ENCODE measurements around the gene RSPH9. TPM values are rescaled to one million over a fixed set of nuclear protein-coding genes. Genes with fewer than 3 reads are reported as not detected.

Gene RSPH9, protein sequence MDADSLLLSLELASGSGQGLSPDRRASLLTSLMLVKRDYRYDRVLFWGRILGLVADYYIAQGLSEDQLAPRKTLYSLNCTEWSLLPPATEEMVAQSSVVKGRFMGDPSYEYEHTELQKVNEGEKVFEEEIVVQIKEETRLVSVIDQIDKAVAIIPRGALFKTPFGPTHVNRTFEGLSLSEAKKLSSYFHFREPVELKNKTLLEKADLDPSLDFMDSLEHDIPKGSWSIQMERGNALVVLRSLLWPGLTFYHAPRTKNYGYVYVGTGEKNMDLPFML
- under 1 TPM; under 0.01 to 0.19 TPM for total RNA-seq
- under 1 TPM; 0.09 to 0.15 TPM for polyA plus RNA-seq

DNA sequence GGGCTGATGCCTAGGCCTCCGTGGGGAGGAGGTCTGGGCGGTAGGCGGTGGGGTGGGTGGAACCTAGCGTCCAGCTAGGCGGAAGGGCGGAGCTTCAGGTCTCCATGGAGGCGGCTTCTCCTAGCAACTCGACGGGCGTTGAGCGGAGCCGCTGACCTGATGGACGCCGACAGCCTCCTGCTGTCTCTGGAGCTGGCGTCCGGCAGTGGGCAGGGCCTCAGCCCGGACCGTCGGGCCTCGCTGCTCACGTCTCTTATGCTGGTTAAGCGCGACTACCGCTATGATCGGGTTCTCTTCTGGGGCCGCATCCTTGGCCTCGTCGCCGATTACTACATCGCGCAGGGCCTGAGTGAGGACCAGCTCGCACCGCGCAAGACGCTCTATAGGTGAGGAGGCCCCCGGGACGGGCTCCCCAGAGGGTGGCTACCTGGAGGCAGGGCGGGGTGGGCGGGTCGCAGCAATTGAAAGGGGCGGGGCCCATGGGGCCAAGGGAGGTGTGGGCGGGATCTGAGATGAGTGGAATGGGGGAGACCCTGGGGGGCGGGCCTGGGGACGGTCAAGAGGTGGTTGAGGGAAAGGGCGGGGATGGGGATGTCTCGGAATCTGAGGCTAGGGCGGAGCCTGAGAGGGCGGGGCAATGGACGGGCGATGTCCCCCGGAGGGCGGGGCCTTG is at the start of gene RSPH9:
Gene RSPH9 (plus strand): TSS at position 97 of the 673 bp plus-strand sequence. CDS start 63 bp downstream, at position 160.
- Histone ChIP-seq H3K27ac (ENCODE audit: low read depth in 1 of 2, low read length in 2 of 2) (peak within 1 kb of the TSS in 1 of 2 donors; percentile 47), H3K9ac (ENCODE audit: low read depth in 1 of 2, low read length in 2 of 2) (no peak within 1 kb of the TSS), H3K9me3 (ENCODE audit: control insufficient read depth in 4 of 4, low read length in 3 of 4) (no peaks in the 10 kb centered on the region), H3K4me1 (ENCODE audit: control insufficient read depth in 4 of 4, insufficient read depth in 4 of 4, low read length in 3 of 4) (peaks cover 0 to 3% (median 0%) of the 10 kb centered on the region in 4 donors), H3K27me3 (ENCODE audit: control insufficient read depth in 4 of 4, insufficient read depth in 4 of 4, low read length in 3 of 4) (no peaks in the 10 kb centered on the region), H3K4me3 (ENCODE audit: low read depth in 1 of 3, low read length in 3 of 3) (peak within 1 kb of the TSS in 1 of 3 donors; percentile 37), H3K36me3 (ENCODE audit: control insufficient read depth in 4 of 4, insufficient read depth in 3 of 4, low read depth in 1 of 4, low read length in 3 of 4) (peaks cover 5 to 19% (median 7%) of the 10 kb centered on the region in 4 donors)
- DNase-seq (ENCODE audit: low spot score) = peak; percentile 81
- TF ChIP-seq GABPA (IDR thresholded peaks at IDR 0.05 in 1 of 2, conservative IDR thresholded peaks at IDR 0.05 in 1 of 2) = no peak
- TF ChIP-seq, protein P1, sequence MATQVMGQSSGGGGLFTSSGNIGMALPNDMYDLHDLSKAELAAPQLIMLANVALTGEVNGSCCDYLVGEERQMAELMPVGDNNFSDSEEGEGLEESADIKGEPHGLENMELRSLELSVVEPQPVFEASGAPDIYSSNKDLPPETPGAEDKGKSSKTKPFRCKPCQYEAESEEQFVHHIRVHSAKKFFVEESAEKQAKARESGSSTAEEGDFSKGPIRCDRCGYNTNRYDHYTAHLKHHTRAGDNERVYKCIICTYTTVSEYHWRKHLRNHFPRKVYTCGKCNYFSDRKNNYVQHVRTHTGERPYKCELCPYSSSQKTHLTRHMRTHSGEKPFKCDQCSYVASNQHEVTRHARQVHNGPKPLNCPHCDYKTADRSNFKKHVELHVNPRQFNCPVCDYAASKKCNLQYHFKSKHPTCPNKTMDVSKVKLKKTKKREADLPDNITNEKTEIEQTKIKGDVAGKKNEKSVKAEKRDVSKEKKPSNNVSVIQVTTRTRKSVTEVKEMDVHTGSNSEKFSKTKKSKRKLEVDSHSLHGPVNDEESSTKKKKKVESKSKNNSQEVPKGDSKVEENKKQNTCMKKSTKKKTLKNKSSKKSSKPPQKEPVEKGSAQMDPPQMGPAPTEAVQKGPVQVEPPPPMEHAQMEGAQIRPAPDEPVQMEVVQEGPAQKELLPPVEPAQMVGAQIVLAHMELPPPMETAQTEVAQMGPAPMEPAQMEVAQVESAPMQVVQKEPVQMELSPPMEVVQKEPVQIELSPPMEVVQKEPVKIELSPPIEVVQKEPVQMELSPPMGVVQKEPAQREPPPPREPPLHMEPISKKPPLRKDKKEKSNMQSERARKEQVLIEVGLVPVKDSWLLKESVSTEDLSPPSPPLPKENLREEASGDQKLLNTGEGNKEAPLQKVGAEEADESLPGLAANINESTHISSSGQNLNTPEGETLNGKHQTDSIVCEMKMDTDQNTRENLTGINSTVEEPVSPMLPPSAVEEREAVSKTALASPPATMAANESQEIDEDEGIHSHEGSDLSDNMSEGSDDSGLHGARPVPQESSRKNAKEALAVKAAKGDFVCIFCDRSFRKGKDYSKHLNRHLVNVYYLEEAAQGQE (IDR thresholded peaks at IDR 0.05) = no peak
- TF ChIP-seq, protein P2, sequence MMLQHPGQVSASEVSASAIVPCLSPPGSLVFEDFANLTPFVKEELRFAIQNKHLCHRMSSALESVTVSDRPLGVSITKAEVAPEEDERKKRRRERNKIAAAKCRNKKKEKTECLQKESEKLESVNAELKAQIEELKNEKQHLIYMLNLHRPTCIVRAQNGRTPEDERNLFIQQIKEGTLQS (IDR thresholded peaks at IDR 0.05) = no peak
- TF ChIP-seq, protein P3, sequence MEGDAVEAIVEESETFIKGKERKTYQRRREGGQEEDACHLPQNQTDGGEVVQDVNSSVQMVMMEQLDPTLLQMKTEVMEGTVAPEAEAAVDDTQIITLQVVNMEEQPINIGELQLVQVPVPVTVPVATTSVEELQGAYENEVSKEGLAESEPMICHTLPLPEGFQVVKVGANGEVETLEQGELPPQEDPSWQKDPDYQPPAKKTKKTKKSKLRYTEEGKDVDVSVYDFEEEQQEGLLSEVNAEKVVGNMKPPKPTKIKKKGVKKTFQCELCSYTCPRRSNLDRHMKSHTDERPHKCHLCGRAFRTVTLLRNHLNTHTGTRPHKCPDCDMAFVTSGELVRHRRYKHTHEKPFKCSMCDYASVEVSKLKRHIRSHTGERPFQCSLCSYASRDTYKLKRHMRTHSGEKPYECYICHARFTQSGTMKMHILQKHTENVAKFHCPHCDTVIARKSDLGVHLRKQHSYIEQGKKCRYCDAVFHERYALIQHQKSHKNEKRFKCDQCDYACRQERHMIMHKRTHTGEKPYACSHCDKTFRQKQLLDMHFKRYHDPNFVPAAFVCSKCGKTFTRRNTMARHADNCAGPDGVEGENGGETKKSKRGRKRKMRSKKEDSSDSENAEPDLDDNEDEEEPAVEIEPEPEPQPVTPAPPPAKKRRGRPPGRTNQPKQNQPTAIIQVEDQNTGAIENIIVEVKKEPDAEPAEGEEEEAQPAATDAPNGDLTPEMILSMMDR (IDR thresholded peaks at IDR 0.05; ENCODE audit: low read depth, low read length, missing input control) = no peak
- TF ChIP-seq FOXA2 (IDR thresholded peaks at IDR 0.05) = no peak
- 10% methylated on average over 52 of the region's 52 CpGs for WGBS

DNA sequence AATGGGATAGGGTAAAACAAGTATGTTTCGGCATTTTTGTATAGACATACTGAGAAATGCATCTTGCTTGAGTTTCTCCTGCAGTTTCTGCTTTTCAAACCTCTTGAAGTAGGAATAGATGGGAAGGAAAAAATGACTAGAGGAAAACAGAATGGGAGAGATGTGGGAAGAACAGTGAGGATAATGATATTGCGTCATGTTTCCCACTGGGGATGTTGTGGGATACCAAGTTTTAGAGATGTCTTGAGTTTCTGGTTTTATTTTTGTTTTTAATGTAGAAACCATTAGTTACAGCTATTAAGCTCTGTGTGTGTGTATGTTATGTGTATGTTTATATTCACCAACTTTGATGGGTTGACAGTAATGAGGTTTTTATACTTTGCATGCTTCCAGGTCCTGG is 44.2 kb upstream of the RSPH9 start:
- Histone ChIP-seq H3K9me3 (ENCODE audit: control insufficient read depth in 4 of 4, low read length in 3 of 4) (no peaks in the 10 kb centered on the region), H3K27ac (ENCODE audit: low read depth in 1 of 2, low read length in 2 of 2) (no peak overlapping the region), H3K4me3 (ENCODE audit: low read depth in 1 of 3, low read length in 3 of 3) (no peak overlapping the region), H3K27me3 (ENCODE audit: control insufficient read depth in 4 of 4, insufficient read depth in 4 of 4, low read length in 3 of 4) (no peaks in the 10 kb centered on the region), H3K4me1 (ENCODE audit: control insufficient read depth in 4 of 4, insufficient read depth in 4 of 4, low read length in 3 of 4) (no peaks in the 10 kb centered on the region), H3K36me3 (ENCODE audit: control insufficient read depth in 4 of 4, insufficient read depth in 3 of 4, low read depth in 1 of 4, low read length in 3 of 4) (peaks cover 7 to 22% (median 17%) of the 10 kb centered on the region in 4 donors), H3K9ac (ENCODE audit: low read depth in 1 of 2, low read length in 2 of 2) (no peak overlapping the region)
- TF ChIP-seq SP1 (IDR thresholded peaks at IDR 0.05) = no peak
- no peak for TF ChIP-seq HNF4A (conservative IDR thresholded peaks at IDR 0.05)
- no peak for DNase-seq (ENCODE audit: low spot score)
- WGBS = 98% methylated on average over 2 of the region's 2 CpGs

DNA sequence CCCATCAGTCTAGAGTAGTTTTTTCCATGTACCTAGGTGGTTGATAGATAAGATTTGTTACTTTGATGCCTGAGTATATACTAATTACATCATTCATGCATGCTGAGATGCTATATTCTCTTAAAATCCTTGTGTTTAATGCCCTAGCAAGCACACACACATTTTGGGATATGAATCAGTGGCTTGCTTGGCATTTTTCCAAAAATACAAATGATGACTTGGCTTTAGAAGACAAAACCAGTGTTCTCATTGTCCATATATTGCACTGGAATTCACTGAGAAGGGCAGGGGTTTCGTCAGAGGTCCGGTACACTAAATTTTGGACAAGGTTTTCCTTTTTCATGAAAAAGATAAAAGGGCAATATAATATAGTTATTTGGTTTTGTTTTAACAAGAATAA is 40.7 kb upstream of the RSPH9 start:
- H3K9me3 ChIP-seq (ENCODE audit: control insufficient read depth in 4 of 4, low read length in 3 of 4) = no peaks in the 10 kb centered on the region
- no peaks in the 10 kb centered on the region for H3K27me3 ChIP-seq (ENCODE audit: control insufficient read depth in 4 of 4, insufficient read depth in 4 of 4, low read length in 3 of 4)
- no peak overlapping the region for H3K27ac ChIP-seq (ENCODE audit: low read depth in 1 of 2, low read length in 2 of 2)
- WGBS = 98% methylated on average over 2 of the region's 2 CpGs
- H3K9ac ChIP-seq (ENCODE audit: low read depth in 1 of 2, low read length in 2 of 2) = no peak overlapping the region
- peaks cover 7 to 21% (median 15%) of the 10 kb centered on the region in 4 donors for H3K36me3 ChIP-seq (ENCODE audit: control insufficient read depth in 4 of 4, insufficient read depth in 3 of 4, low read depth in 1 of 4, low read length in 3 of 4)
- H3K4me1 ChIP-seq (ENCODE audit: control insufficient read depth in 4 of 4, insufficient read depth in 4 of 4, low read length in 3 of 4) = no peaks in the 10 kb centered on the region
- H3K4me3 ChIP-seq (ENCODE audit: low read depth in 1 of 3, low read length in 3 of 3) = no peak overlapping the region
- DNase-seq (ENCODE audit: low spot score) = no peak
- no peak for TF ChIP-seq YY1 (IDR thresholded peaks at IDR 0.05)
- TF ChIP-seq RAD21 (IDR thresholded peaks at IDR 0.05) = no peak
- no peak for TF ChIP-seq SP1 (IDR thresholded peaks at IDR 0.05)
- no peak for TF ChIP-seq FOXA1 (IDR thresholded peaks at IDR 0.05)
- TF ChIP-seq FOXA2 (IDR thresholded peaks at IDR 0.05) = no peak
- TF ChIP-seq TAF1 (conservative IDR thresholded peaks at IDR 0.05) = no peak
- TF ChIP-seq, protein P3 (IDR thresholded peaks at IDR 0.05; ENCODE audit: low read depth, low read length, missing input control) = no peak
- no peak for TF ChIP-seq GABPA (IDR thresholded peaks at IDR 0.05 in 1 of 2, conservative IDR thresholded peaks at IDR 0.05 in 1 of 2)
- no peak for TF ChIP-seq JUND (IDR thresholded peaks at IDR 0.05)
- no peak for TF ChIP-seq NR2F2 (IDR thresholded peaks at IDR 0.05)
- TF ChIP-seq, protein P4, sequence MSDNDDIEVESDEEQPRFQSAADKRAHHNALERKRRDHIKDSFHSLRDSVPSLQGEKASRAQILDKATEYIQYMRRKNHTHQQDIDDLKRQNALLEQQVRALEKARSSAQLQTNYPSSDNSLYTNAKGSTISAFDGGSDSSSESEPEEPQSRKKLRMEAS (IDR thresholded peaks at IDR 0.05) = no peak
- TF ChIP-seq RXRA (IDR thresholded peaks at IDR 0.05) = no peak
- no peak for TF ChIP-seq HNF4A (conservative IDR thresholded peaks at IDR 0.05)
- no peak for TF ChIP-seq EGR1 (IDR thresholded peaks at IDR 0.05; ENCODE audit: low read depth in 2 of 2)
- no peak for TF ChIP-seq HNF4G (IDR thresholded peaks at IDR 0.05)
- TF ChIP-seq, protein P2 (IDR thresholded peaks at IDR 0.05) = no peak

Measured in liver (tissue), 9 donors.